Upper lobe of left lung (tissue), 4 donors: ENCODE measurements around the gene TFEB.

Experiments used
- CTCF ChIP-seq, 6 experiments: fragments of 450-650 bp in 4 of 6; fragments of 200-600 bp in 2 of 6; sonication (generic) in 2 of 6; IDR thresholded peaks; one replicate each; pipeline ENCODE4 v1.5.1; 2016 to 2019; ENCODE audit warnings: antibody characterized with exemption in 6 of 6
- POLR2A ChIP-seq, 4 donors: fragments of 450-650 bp; IDR thresholded peaks; one replicate each; pipeline ENCODE4 v1.5.1; 2016 to 2017; ENCODE audit warnings: antibody characterized with exemption in 4 of 4, mild to moderate bottlenecking in 2 of 4
- POLR2AphosphoS5 ChIP-seq, 2 donors: sonication (generic); formaldehyde crosslinking; IDR thresholded peaks; one replicate each; pipeline ENCODE4 v1.5.1; 2017; ENCODE audit warnings: antibody characterized with exemption in 2 of 2

- TF ChIP-seq POLR2A (IDR thresholded peaks at IDR 0.05) (no peak), CTCF (IDR thresholded peaks at IDR 0.05) (no peak), POLR2AphosphoS5 (IDR thresholded peaks at IDR 0.05) (no peak)
Measured at GRCh38 chr6:41638002-41638934, 97.1 kb downstream of the TFEB start, which contains the start of gene MDFI.
